HEK293 (cell line): ENCODE results near the gene SERTAD2.

ENCODE experiments used
- BCL11A ChIP-seq: fragments of 450-650 bp; formaldehyde crosslinking; IDR thresholded peaks from 2 replicates; pipeline ENCODE4 v1.5.1; 2016; ENCODE audit warnings: low read depth, missing biosample characterization, missing genetic modification characterization
- KLF16 ChIP-seq: fragments of 450-650 bp; formaldehyde crosslinking; IDR thresholded peaks from 2 replicates; pipeline ENCODE4 v1.5.1; 2017; ENCODE audit warnings: missing biosample characterization, missing genetic modification characterization
- MYNN ChIP-seq: fragments of 450-650 bp; formaldehyde crosslinking; IDR thresholded peaks from 2 replicates; pipeline ENCODE4 v1.5.1; 2016; ENCODE audit warnings: missing biosample characterization, missing genetic modification characterization, borderline replicate concordance
- SP3 ChIP-seq: fragments of 450-650 bp; formaldehyde crosslinking; IDR thresholded peaks from 2 replicates; pipeline ENCODE4 v1.5.1; 2016; ENCODE audit warnings: missing biosample characterization, missing genetic modification characterization
- SP7 ChIP-seq: fragments of 450-650 bp; formaldehyde crosslinking; IDR thresholded peaks from 2 replicates; pipeline ENCODE4 v1.5.1; 2016; ENCODE audit warnings: missing biosample characterization, missing genetic modification characterization
- TCF7L2 ChIP-seq: IDR thresholded peaks from 2 replicates; pipeline ENCODE4 v1.6.1; 2011; ENCODE audit warnings: low read depth, mild to moderate bottlenecking, inconsistent platforms, low read length, moderate library complexity, borderline replicate concordance
- ZBTB10 ChIP-seq: fragments of 450-650 bp; formaldehyde crosslinking; IDR thresholded peaks from 2 replicates; pipeline ENCODE4 v1.5.1; 2016; ENCODE audit warnings: missing biosample characterization, missing genetic modification characterization
- ZFHX2 ChIP-seq: fragments of 450-650 bp; formaldehyde crosslinking; conservative IDR thresholded peaks from 2 replicates; pipeline ENCODE4 v1.5.1; 2016; ENCODE audit warnings: missing biosample characterization, missing genetic modification characterization
- ZFP3 ChIP-seq: fragments of 450-650 bp; formaldehyde crosslinking; IDR thresholded peaks from 2 replicates; pipeline ENCODE4 v1.5.1; 2016; ENCODE audit warnings: low read depth, missing biosample characterization, missing genetic modification characterization
- ZNF132 ChIP-seq: fragments of 450-650 bp; formaldehyde crosslinking; IDR thresholded peaks from 2 replicates; pipeline ENCODE4 v1.5.1; 2017; ENCODE audit warnings: missing biosample characterization, missing genetic modification characterization, borderline replicate concordance
- ZNF155 ChIP-seq: fragments of 450-650 bp; formaldehyde crosslinking; IDR thresholded peaks from 2 replicates; pipeline ENCODE4 v1.5.1; 2016; ENCODE audit warnings: missing biosample characterization, missing genetic modification characterization
- ZNF175 ChIP-seq: fragments of 450-650 bp; formaldehyde crosslinking; IDR thresholded peaks from 2 replicates; pipeline ENCODE4 v1.5.1; 2016; ENCODE audit warnings: missing biosample characterization, missing genetic modification characterization
- ZNF184 ChIP-seq: fragments of 450-650 bp; IDR thresholded peaks from 2 replicates; pipeline ENCODE4 v1.5.1; 2018; ENCODE audit warnings: missing biosample characterization, mild to moderate bottlenecking, missing genetic modification characterization
- ZNF239 ChIP-seq: fragments of 450-650 bp; formaldehyde crosslinking; IDR thresholded peaks from 2 replicates; pipeline ENCODE4 v1.5.1; 2016; ENCODE audit warnings: missing biosample characterization, missing genetic modification characterization
- ZNF266 ChIP-seq: fragments of 450-650 bp; formaldehyde crosslinking; IDR thresholded peaks from 2 replicates; pipeline ENCODE4 v1.5.1; 2016; ENCODE audit warnings: missing biosample characterization, missing genetic modification characterization, low read depth
- ZNF302 ChIP-seq: fragments of 450-650 bp; formaldehyde crosslinking; IDR thresholded peaks from 2 replicates; pipeline ENCODE4 v1.5.1; 2016; ENCODE audit warnings: missing biosample characterization, missing genetic modification characterization, low read depth
- ZNF341 ChIP-seq: fragments of 450-650 bp; formaldehyde crosslinking; IDR thresholded peaks from 2 replicates; pipeline ENCODE4; 2016; ENCODE audit warnings: low read depth, missing biosample characterization, missing genetic modification characterization
- ZNF37A ChIP-seq: fragments of 450-650 bp; IDR thresholded peaks from 2 replicates; pipeline ENCODE4 v1.5.1; 2018; ENCODE audit warnings: missing biosample characterization, missing genetic modification characterization
- ZNF391 ChIP-seq: fragments of 450-650 bp; formaldehyde crosslinking; IDR thresholded peaks from 2 replicates; pipeline ENCODE4 v1.5.1; 2016; ENCODE audit warnings: low read depth, missing biosample characterization, missing genetic modification characterization, borderline replicate concordance
- ZNF510 ChIP-seq: fragments of 450-650 bp; formaldehyde crosslinking; IDR thresholded peaks from 2 replicates; pipeline ENCODE4 v1.5.1; 2018; ENCODE audit warnings: mild to moderate bottlenecking, missing genetic modification characterization, missing biosample characterization; ENCODE audit not compliant: insufficient replicate concordance
- ZNF549 ChIP-seq: fragments of 450-650 bp; IDR thresholded peaks from 2 replicates; pipeline ENCODE4 v1.5.1; 2018; ENCODE audit warnings: missing biosample characterization, missing genetic modification characterization, mild to moderate bottlenecking, inconsistent platforms, moderate library complexity
- ZNF555 ChIP-seq: fragments of 450-650 bp; formaldehyde crosslinking; conservative IDR thresholded peaks from 2 replicates; pipeline ENCODE4 v1.5.1; 2017; ENCODE audit warnings: missing biosample characterization, mild to moderate bottlenecking, missing genetic modification characterization, inconsistent platforms
- ZNF558 ChIP-seq: fragments of 450-650 bp; formaldehyde crosslinking; IDR thresholded peaks from 2 replicates; pipeline ENCODE4 v1.5.1; 2016; ENCODE audit warnings: missing biosample characterization, missing genetic modification characterization
- ZNF571 ChIP-seq: fragments of 450-650 bp; formaldehyde crosslinking; IDR thresholded peaks from 2 replicates; pipeline ENCODE4 v1.5.0; 2017; ENCODE audit warnings: missing biosample characterization, missing genetic modification characterization
- ZNF670 ChIP-seq: fragments of 450-650 bp; formaldehyde crosslinking; IDR thresholded peaks from 2 replicates; pipeline ENCODE4 v1.5.1; 2016; ENCODE audit warnings: missing biosample characterization, missing genetic modification characterization, low read depth
- ZSCAN18 ChIP-seq: fragments of 450-650 bp; formaldehyde crosslinking; IDR thresholded peaks from 2 replicates; pipeline ENCODE4 v1.5.1; 2016; ENCODE audit warnings: missing biosample characterization, missing genetic modification characterization
- TF ChIP-seq, protein P1 (sequence below): fragments of 450-650 bp; formaldehyde crosslinking; IDR thresholded peaks from 2 replicates; pipeline ENCODE4 v1.5.1; 2017; ENCODE audit warnings: missing biosample characterization, missing genetic modification characterization
- TF ChIP-seq, protein P2 (sequence below): fragments of 450-650 bp; formaldehyde crosslinking; IDR thresholded peaks from 2 replicates; pipeline ENCODE4 v1.5.1; 2016; ENCODE audit warnings: missing biosample characterization, missing genetic modification characterization, low read depth
- TF ChIP-seq, protein P3 (sequence below): fragments of 450-650 bp; formaldehyde crosslinking; IDR thresholded peaks from 2 replicates; pipeline ENCODE4 v1.5.1; 2016; ENCODE audit warnings: missing biosample characterization, missing genetic modification characterization, borderline replicate concordance
- TF ChIP-seq, protein P4 (sequence below): fragments of 450-650 bp; formaldehyde crosslinking; IDR thresholded peaks from 2 replicates; pipeline ENCODE4 v1.5.1; 2017; ENCODE audit warnings: missing biosample characterization, missing genetic modification characterization
- TF ChIP-seq, protein P5 (sequence below): IDR thresholded peaks from 2 replicates; pipeline ENCODE4 v1.6.1; 2011; ENCODE audit warnings: mild to moderate bottlenecking, low read depth, low read length, borderline replicate concordance

The SERTAD2 gene

GRCh38 chr2:64675860-64676259 lies 22.1 kb upstream of the SERTAD2 start (continued):
- TF ChIP-seq ZNF132 (tag by site-specific recombination) (no peak), MYNN (tag by site-specific recombination) (no peak), BCL11A (tag by site-specific recombination) (no peak), SP3 (tag by site-specific recombination) (peak; percentile 25; the same call in 1 of the 2 replicates), SP7 (tag by site-specific recombination) (0 out of 2 replicates have a peak, but pooled peaks have one; percentile 20), ZNF266 (no peak), ZNF155 (tag by site-specific recombination) (no peak), ZNF302 (tag by site-specific recombination) (no peak), ZNF341 (no peak), ZNF37A (tag by site-specific recombination) (no peak), ZNF670 (tag by site-specific recombination) (no peak), ZNF571 (tag by site-specific recombination) (no peak), ZNF391 (tag by site-specific recombination) (no peak), ZNF510 (tag by site-specific recombination) (no peak), KLF16 (tag by site-specific recombination) (no peak), ZNF184 (no peak), ZNF555 (tag by site-specific recombination) (no peak), ZBTB10 (no peak), ZFHX2 (tag by site-specific recombination) (peak; percentile 42; the same call in 1 of the 2 replicates), ZNF175 (no peak), ZNF558 (tag by site-specific recombination) (no peak), ZNF239 (tag by site-specific recombination) (no peak), ZFP3 (tag by site-specific recombination) (no peak), TCF7L2 (no peak), ZNF549 (tag by site-specific recombination) (no peak), ZSCAN18 (tag by site-specific recombination) (no peak)
- TF ChIP-seq, protein P1, sequence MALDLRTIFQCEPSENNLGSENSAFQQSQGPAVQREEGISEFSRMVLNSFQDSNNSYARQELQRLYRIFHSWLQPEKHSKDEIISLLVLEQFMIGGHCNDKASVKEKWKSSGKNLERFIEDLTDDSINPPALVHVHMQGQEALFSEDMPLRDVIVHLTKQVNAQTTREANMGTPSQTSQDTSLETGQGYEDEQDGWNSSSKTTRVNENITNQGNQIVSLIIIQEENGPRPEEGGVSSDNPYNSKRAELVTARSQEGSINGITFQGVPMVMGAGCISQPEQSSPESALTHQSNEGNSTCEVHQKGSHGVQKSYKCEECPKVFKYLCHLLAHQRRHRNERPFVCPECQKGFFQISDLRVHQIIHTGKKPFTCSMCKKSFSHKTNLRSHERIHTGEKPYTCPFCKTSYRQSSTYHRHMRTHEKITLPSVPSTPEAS (tag by site-specific recombination) = no peak
- TF ChIP-seq, protein P2, sequence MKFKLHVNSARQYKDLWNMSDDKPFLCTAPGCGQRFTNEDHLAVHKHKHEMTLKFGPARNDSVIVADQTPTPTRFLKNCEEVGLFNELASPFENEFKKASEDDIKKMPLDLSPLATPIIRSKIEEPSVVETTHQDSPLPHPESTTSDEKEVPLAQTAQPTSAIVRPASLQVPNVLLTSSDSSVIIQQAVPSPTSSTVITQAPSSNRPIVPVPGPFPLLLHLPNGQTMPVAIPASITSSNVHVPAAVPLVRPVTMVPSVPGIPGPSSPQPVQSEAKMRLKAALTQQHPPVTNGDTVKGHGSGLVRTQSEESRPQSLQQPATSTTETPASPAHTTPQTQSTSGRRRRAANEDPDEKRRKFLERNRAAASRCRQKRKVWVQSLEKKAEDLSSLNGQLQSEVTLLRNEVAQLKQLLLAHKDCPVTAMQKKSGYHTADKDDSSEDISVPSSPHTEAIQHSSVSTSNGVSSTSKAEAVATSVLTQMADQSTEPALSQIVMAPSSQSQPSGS (tag by site-specific recombination) = no peak
- TF ChIP-seq, protein P3, sequence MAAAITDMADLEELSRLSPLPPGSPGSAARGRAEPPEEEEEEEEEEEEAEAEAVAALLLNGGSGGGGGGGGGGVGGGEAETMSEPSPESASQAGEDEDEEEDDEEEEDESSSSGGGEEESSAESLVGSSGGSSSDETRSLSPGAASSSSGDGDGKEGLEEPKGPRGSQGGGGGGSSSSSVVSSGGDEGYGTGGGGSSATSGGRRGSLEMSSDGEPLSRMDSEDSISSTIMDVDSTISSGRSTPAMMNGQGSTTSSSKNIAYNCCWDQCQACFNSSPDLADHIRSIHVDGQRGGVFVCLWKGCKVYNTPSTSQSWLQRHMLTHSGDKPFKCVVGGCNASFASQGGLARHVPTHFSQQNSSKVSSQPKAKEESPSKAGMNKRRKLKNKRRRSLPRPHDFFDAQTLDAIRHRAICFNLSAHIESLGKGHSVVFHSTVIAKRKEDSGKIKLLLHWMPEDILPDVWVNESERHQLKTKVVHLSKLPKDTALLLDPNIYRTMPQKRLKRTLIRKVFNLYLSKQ (tag by site-specific recombination) = no peak
- TF ChIP-seq, protein P4, sequence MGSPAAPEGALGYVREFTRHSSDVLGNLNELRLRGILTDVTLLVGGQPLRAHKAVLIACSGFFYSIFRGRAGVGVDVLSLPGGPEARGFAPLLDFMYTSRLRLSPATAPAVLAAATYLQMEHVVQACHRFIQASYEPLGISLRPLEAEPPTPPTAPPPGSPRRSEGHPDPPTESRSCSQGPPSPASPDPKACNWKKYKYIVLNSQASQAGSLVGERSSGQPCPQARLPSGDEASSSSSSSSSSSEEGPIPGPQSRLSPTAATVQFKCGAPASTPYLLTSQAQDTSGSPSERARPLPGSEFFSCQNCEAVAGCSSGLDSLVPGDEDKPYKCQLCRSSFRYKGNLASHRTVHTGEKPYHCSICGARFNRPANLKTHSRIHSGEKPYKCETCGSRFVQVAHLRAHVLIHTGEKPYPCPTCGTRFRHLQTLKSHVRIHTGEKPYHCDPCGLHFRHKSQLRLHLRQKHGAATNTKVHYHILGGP = no peak
- TF ChIP-seq, protein P5, sequence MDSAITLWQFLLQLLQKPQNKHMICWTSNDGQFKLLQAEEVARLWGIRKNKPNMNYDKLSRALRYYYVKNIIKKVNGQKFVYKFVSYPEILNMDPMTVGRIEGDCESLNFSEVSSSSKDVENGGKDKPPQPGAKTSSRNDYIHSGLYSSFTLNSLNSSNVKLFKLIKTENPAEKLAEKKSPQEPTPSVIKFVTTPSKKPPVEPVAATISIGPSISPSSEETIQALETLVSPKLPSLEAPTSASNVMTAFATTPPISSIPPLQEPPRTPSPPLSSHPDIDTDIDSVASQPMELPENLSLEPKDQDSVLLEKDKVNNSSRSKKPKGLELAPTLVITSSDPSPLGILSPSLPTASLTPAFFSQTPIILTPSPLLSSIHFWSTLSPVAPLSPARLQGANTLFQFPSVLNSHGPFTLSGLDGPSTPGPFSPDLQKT = no peak
